B cell (primary cell): ENCODE measurements around the gene SESN3. TPM values are rescaled to one million over a fixed set of nuclear protein-coding genes. Genes with fewer than 3 reads are reported as not detected.

Experiments used
- ATAC-seq: fragments of 200-7000 bp; cut with Tn5 transposase; one replicate; pipeline ENCODE4 v1.10.0; 2021; ENCODE audit warnings: low read depth, mild to moderate bottlenecking, moderate number of reproducible peaks, moderate library complexity
- CTCF ChIA-PET: fragments of 350-600 bp; sonication (Branson Sonifier 250); formaldehyde crosslinking; loops from one replicate; lab custom pipeline; 2021; ENCODE audit warnings: antibody characterized with exemption, inconsistent platforms; lab: Charles Lee
- POLR2A ChIA-PET: fragments of 350-600 bp; sonication (Branson Sonifier 250); formaldehyde crosslinking; loops from one replicate; lab custom pipeline; 2021; ENCODE audit warnings: antibody characterized with exemption; lab: Charles Lee
- DNase-seq: peaks from one replicate; pipeline ENCODE4 v3.0.0; 2013
- H2AFZ ChIP-seq: 2 replicates; pipeline ENCODE4 v1.6.1; 2012; ENCODE audit warnings: mild to moderate bottlenecking, low read depth, low read length; ENCODE audit not compliant: insufficient read depth, poor library complexity, severe bottlenecking
- H3K27ac ChIP-seq, 2 donors: 1 replicate in 1 of 2; 2 replicates in 1 of 2; pipeline ENCODE4 v1.5.1; 2012 to 2013; ENCODE audit warnings: low read length in 2 of 2, mild to moderate bottlenecking in 2 of 2, moderate library complexity in 1 of 2
- H3K27me3 ChIP-seq, 4 experiments: fragments of 200-600 bp in 1 of 4; sonication (generic) in 1 of 4; replicated peaks in 1 of 4; 1 replicate in 2 of 4; 2 replicates in 2 of 4; pipeline versions ENCODE4 v1.6.1 to v1.7.0; 2013 to 2016; ENCODE audit warnings: low read length in 3 of 4, mild to moderate bottlenecking in 2 of 4, mixed read lengths in 1 of 4, moderate library complexity in 1 of 4; ENCODE audit not compliant: insufficient read depth in 4 of 4, control insufficient read depth in 3 of 4; ENCODE audit errors: control extremely low read depth in 1 of 4
- H3K36me3 ChIP-seq, 2 experiments: replicated peaks in 1 of 2; 1 replicate in 1 of 2; 2 replicates in 1 of 2; pipeline versions ENCODE4 v1.6.1 to v1.7.1; 2013; ENCODE audit warnings: low read length in 1 of 2; ENCODE audit not compliant: insufficient read depth in 2 of 2, control insufficient read depth in 1 of 2; ENCODE audit errors: control extremely low read depth in 1 of 2, extremely low read depth in 1 of 2
- H3K4me1 ChIP-seq, 2 donors: fragments of 200-600 bp in 1 of 2; sonication (generic) in 1 of 2; 1 replicate in 1 of 2; 2 replicates in 1 of 2; pipeline versions ENCODE4 v1.5.1 to v1.6.1; 2013 to 2017; ENCODE audit warnings: low read length in 2 of 2; ENCODE audit not compliant: control insufficient read depth in 2 of 2, insufficient read depth in 2 of 2
- H3K4me2 ChIP-seq: replicated peaks from 2 replicates; pipeline ENCODE3; 2012; ENCODE audit warnings: mild to moderate bottlenecking, low read depth, low read length; ENCODE audit not compliant: poor library complexity, severe bottlenecking
- H3K4me3 ChIP-seq, 5 experiments: fragments of 200-600 bp in 1 of 5; sonication (generic) in 1 of 5; 1 replicate in 3 of 5; 2 replicates in 2 of 5; pipeline versions ENCODE4 v1.5.1 to v1.7.0; 2011 to 2016; ENCODE audit warnings: low read length in 4 of 5, mild to moderate bottlenecking in 4 of 5, low read depth in 2 of 5, control low read depth in 1 of 5, moderate library complexity in 1 of 5; ENCODE audit not compliant: insufficient read depth in 1 of 5; ENCODE audit errors: control extremely low read depth in 1 of 5, extremely low read depth in 1 of 5
- H3K79me2 ChIP-seq: fragments of 200-600 bp; sonication (generic); one replicate; pipeline ENCODE4 v1.6.0; 2016; ENCODE audit warnings: low read length; ENCODE audit not compliant: control insufficient read depth, insufficient read depth
- H3K9ac ChIP-seq: fragments of 200-600 bp; sonication (generic); 2 replicates; pipeline ENCODE4 v1.6.1; 2017; ENCODE audit warnings: mild to moderate bottlenecking, low read length, moderate library complexity
- H3K9me3 ChIP-seq, 3 donors: one replicate each; pipeline versions ENCODE4 v1.6.1 to v1.7.1; 2013; ENCODE audit warnings: low read length in 2 of 3; ENCODE audit not compliant: control insufficient read depth in 2 of 3, insufficient read depth in 1 of 3; ENCODE audit errors: control extremely low read depth in 1 of 3
- H4K20me1 ChIP-seq: 2 replicates; pipeline ENCODE4 v1.6.0; 2012; ENCODE audit warnings: mild to moderate bottlenecking, low read length; ENCODE audit not compliant: insufficient read depth, control insufficient read depth, poor library complexity, severe bottlenecking
- H3K27ac Mint-ChIP-seq: one replicate; pipeline ENCODE4 v1.8.0; 2021; ENCODE audit warnings: mixed read lengths
- H3K27me3 Mint-ChIP-seq: one replicate; pipeline ENCODE4 v1.8.0; 2021; ENCODE audit warnings: mixed read lengths
- H3K4me1 Mint-ChIP-seq: one replicate; pipeline ENCODE4 v1.8.0; 2021; ENCODE audit warnings: mixed read lengths
- H3K4me3 Mint-ChIP-seq: one replicate; pipeline ENCODE4 v1.8.0; 2021; ENCODE audit warnings: mixed read lengths
- H3K9me3 Mint-ChIP-seq: one replicate; pipeline ENCODE4 v1.8.0; 2022; ENCODE audit warnings: mixed read lengths; ENCODE audit not compliant: insufficient read depth
- EZH2 ChIP-seq: IDR thresholded peaks from 2 replicates; pipeline ENCODE4 v1.6.1; 2012; ENCODE audit warnings: borderline replicate concordance, low read depth, mild to moderate bottlenecking, moderate library complexity, low read length; ENCODE audit not compliant: insufficient read depth, poor library complexity, severe bottlenecking
- WGBS: methylation state at CpG from one replicate; pipeline ENCODE4 v1.1.5; 2013; ENCODE audit warnings: missing lambda C conversion rate; ENCODE audit not compliant: insufficient coverage; 5-methylcytosine and 5-hydroxymethylcytosine counted together
- intact Hi-C: fragments of 100-400 bp; cut with micrococcal nuclease; formaldehyde crosslinking; loops from one replicate; pipeline ENCODE4 v1.10.0; 2022
- polyA plus RNA-seq: library from polyadenylated mRNA; depleted of rRNA; stranded (reverse); fragments of >200 nt; gene quantifications from 2 replicates; pipeline ENCODE4 v1.2.3, GENCODE V29; 2012
- total RNA-seq, 2 donors: library from RNA; stranded (reverse); fragments of 120-200 nt in 1 of 2; gene quantifications; 1 replicate in 1 of 2; 2 replicates in 1 of 2; pipeline versions ENCODE4 v1.2.3 to v1.2.4, GENCODE V29; 2013 to 2022
- TF ChIP-seq, protein P1 (sequence below): fragments of 200-600 bp; IDR thresholded peaks from one replicate; pipeline ENCODE4 v1.8.0; 2022; ENCODE audit warnings: antibody characterized with exemption, mild to moderate bottlenecking

The SESN3 gene
- total and polyA plus RNA-seq, 2 donors (not counting 1 experiment from before 2014, with no cell fraction given): 10.1 to 519 TPM

DNA sequence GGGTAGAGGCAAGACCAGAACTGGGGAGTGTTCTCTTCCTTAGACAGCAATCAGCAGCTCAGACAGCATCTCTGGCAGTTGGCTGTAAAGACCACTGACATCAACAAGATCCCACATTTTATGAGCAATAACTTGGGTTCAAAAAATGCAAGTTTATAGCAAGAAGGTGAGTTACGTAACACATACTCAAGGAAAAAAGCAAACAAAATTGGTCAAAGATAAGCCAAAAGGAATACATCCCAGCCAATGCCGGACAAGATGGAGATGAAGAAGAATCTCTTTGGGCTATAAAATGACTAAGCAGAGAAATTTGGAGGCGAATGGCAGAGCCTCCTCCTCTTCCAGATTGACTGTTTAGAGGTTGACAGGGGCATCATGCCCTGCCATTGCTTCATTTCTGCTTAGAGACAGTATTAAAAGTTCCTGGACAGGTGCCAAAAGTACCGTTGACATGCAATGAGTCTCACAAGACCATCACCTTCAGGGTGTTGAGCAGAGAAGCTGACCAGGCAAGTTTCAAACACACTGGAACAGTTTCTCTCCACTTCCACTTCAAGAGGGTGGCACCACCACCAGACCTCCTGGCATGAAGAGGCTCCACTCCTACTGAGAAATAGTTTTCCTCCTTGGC, 85.5 kb downstream of the SESN3 start:
- 90% methylated on average over 1 of the region's 4 CpGs for WGBS
- Histone ChIP-seq H3K4me2 (no peak overlapping the region), H3K4me3 (no peak overlapping the region), H3K9ac (no peak overlapping the region), H3K79me2 (no peaks in the 10 kb centered on the region), H3K27ac (no peak overlapping the region), H2AFZ (no peak overlapping the region), H3K27me3 (no peaks in the 10 kb centered on the region), H3K9me3 (no peaks in the 10 kb centered on the region), H3K36me3 (no peaks in the 10 kb centered on the region), H3K4me1 (peaks cover 4 to 9% of the 10 kb centered on the region in 2 donors), H4K20me1 (no peaks in the 10 kb centered on the region)
- no peak for ATAC-seq
- Mint-ChIP-seq H3K4me1 (peaks cover 8% of the 10 kb centered on the region), H3K27ac (no peak overlapping the region), H3K9me3 (no peaks in the 10 kb centered on the region), H3K27me3 (no peaks in the 10 kb centered on the region), H3K4me3 (no peak overlapping the region)
- intact Hi-C loops: no loop called here
- POLR2A ChIA-PET: no interaction called here
- CTCF ChIA-PET: interaction anchor here (0.9 to 8.9 kb wide), 4 partner anchors 8 to 77 kb away, joined by 3 to 106 read pairs (median 3); partner anchors contain the start of gene SRSF8
- no peak for DNase-seq
- TF ChIP-seq EZH2: no peak
- TF ChIP-seq, protein P1, sequence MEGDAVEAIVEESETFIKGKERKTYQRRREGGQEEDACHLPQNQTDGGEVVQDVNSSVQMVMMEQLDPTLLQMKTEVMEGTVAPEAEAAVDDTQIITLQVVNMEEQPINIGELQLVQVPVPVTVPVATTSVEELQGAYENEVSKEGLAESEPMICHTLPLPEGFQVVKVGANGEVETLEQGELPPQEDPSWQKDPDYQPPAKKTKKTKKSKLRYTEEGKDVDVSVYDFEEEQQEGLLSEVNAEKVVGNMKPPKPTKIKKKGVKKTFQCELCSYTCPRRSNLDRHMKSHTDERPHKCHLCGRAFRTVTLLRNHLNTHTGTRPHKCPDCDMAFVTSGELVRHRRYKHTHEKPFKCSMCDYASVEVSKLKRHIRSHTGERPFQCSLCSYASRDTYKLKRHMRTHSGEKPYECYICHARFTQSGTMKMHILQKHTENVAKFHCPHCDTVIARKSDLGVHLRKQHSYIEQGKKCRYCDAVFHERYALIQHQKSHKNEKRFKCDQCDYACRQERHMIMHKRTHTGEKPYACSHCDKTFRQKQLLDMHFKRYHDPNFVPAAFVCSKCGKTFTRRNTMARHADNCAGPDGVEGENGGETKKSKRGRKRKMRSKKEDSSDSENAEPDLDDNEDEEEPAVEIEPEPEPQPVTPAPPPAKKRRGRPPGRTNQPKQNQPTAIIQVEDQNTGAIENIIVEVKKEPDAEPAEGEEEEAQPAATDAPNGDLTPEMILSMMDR: no peak
